ENCODE measurements around the gene FREM1.
"Not testable (repeated sequence)": the region's sequence is repeated elsewhere in the genome, so short reads cannot be mapped to it uniquely, and the experiment has no call there.

Gene FREM1

DNA sequence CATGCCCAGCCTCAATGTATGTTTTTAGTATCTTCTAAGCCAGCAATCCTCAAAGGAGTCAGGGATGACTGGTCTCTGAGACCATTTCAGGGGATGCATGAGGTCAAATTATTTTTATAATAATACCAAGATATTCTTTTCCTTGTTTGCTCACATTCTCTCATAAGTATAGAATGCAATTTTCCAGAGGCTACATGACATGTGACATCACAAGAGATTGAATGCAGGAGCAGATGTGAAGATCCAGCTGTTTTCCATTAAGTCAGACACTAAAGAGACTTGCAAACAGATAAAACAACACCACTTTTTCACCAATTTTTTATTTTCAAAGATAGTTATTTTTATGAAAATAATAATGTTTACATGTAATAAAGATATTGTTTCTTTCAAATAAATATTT is 22.0 kb upstream of the FREM1 start:
- ChIA-PET POLR2A (no interaction called here), CTCF (interaction anchor here (1.1 kb wide), 1 partner anchor 12 kb away, joined by 3 read pairs; no protein-coding TSS in a partner anchor)
- TF ChIP-seq, protein P1, sequence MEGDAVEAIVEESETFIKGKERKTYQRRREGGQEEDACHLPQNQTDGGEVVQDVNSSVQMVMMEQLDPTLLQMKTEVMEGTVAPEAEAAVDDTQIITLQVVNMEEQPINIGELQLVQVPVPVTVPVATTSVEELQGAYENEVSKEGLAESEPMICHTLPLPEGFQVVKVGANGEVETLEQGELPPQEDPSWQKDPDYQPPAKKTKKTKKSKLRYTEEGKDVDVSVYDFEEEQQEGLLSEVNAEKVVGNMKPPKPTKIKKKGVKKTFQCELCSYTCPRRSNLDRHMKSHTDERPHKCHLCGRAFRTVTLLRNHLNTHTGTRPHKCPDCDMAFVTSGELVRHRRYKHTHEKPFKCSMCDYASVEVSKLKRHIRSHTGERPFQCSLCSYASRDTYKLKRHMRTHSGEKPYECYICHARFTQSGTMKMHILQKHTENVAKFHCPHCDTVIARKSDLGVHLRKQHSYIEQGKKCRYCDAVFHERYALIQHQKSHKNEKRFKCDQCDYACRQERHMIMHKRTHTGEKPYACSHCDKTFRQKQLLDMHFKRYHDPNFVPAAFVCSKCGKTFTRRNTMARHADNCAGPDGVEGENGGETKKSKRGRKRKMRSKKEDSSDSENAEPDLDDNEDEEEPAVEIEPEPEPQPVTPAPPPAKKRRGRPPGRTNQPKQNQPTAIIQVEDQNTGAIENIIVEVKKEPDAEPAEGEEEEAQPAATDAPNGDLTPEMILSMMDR (IDR thresholded peaks at IDR 0.05; ENCODE audit: control extremely low read depth, extremely low read depth, low read depth, missing control alignments), result no peak
- no peak for DNase-seq (ENCODE audit: extremely low spot score)

DNA sequence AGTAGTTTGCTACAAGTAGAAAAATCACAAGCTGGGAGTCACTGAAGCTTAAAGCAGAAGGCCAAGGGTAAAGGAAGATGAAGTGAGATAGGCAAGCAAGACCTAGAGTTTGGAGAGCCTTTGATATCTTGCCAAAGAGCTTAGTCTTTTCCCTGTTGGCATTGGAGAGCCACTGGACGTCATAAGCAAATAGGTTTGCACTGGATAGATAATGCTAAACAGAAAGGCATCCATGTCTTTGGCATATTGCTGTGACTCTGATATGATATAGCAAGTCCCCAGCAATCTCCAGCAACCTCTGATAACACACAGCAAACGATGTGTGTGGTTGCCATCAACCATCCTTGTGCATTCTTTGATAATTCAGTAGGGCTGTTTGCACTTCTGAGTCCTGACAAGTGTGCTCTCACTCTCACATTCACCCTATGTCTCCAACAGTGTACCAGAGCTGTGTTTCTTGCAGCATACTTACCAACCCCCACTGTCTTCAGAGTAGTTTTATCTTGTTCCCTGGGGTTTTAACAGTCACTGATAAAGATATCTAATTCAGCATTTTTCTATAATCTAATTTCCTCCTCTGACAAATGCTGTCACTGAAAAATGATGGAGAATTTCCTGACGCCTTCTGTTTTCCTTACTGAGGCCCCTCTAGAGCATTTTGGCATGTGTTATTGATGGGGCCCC is 16.9 kb upstream of the FREM1 start:
- TF ChIP-seq, protein P1 (IDR thresholded peaks at IDR 0.05; ENCODE audit: control extremely low read depth, extremely low read depth, low read depth, missing control alignments), result no peak
- no peak for DNase-seq (ENCODE audit: extremely low spot score)
- ChIA-PET CTCF (no interaction called here), POLR2A (no interaction called here)

DNA sequence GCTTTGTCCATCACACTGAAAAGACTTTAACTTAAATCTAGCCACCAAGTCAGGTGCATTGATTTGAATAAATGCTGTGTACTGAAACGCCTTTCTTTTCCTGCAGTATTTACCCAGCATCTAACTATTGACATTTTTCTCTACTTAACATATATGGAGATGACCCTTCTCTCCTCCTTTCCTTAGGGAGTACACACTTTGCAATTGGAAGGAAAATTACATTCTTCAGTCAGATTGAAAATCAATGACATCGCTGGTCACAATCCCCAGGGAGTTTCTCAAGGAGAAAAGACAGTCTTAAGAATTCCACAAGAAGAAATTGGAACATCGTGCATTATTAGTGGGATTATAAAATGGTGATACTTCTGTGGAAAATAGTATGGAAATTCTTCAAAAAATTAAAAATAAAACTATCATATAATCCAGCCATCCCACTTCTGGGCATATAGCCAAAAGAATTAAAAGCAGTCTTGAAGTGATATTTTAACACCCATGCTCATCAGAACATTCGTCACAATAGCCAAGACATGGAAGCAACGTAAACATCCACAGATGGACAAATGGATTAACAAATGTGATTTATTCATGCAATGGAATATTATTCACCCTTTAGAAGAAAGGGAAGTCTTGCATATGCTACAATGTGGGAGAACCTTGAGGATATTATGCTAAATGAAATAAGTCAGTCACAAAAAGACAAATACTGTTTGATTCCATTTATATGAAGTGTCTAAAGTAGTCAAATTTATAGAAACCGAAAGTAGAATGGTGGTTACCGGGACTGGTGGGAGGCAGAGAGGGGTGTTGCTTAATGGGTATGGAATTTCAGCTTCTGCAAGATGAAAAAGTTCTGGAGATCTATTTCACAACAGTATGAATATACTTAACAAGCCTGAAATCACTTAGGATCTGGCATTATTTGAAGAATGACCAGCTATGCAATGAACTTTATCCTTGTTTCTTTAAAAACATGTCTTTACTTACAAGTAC is 14.3 kb upstream of the FREM1 start:
- TF ChIP-seq, protein P1 (IDR thresholded peaks at IDR 0.05; ENCODE audit: control extremely low read depth, extremely low read depth, low read depth, missing control alignments), result no peak
- POLR2A ChIA-PET, result no interaction called here
- no peak for DNase-seq (ENCODE audit: extremely low spot score)

DNA sequence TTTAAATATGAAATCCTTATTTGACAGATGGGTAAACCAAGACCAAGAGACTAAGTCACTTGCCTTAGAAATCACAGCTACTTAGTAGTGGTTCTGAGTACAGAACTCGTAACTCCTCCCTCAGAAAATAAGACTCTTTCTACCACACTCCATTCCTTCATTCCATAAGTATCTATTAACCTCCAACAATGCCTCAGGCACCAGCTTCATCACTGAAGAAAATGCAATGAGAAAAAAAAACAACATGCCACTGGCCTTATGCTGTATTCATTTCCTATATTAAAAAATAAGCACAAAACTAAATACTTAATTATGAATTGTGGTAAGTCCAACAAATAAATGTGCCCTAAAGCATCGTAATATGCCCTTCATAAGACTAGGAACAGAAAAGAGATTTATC is 13.5 kb upstream of the FREM1 start:
- DNase-seq (ENCODE audit: extremely low spot score), result no peak
- CTCF ChIA-PET, result no interaction called here
- TF ChIP-seq, protein P1 (IDR thresholded peaks at IDR 0.05; ENCODE audit: control extremely low read depth, extremely low read depth, low read depth, missing control alignments), result no peak
- POLR2A ChIA-PET, result no interaction called here

More for the DNA sequence above, 14.3 kb upstream of the FREM1 start:
- CTCF ChIA-PET, result no interaction called here

DNA sequence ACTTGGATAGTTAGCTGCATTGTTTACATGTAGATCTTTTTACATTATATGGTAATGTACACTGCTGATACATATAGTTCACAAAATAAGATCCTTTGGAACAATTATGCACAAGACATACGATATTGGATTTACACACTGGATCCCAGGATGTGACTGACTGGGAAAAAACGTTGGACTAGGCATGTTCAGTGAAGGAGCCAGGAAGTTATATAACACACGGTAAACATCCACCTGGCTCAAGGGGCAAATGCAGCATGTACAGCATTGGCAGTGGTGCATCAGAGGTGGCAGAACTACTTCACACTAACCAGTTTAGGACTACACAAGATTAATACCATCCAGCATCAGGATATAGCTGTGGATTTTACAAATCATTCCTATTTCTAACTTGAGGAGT is 10.6 kb upstream of the FREM1 start:
- DNase-seq (ENCODE audit: extremely low spot score); POLR2A ChIA-PET: not testable (repeated sequence)
- CTCF ChIA-PET, result interaction anchor here (1.1 to 1.7 kb wide), 2 partner anchors 11 to 12 kb away, joined by 3 read pairs; partner anchors contain the start of gene FREM1

DNA sequence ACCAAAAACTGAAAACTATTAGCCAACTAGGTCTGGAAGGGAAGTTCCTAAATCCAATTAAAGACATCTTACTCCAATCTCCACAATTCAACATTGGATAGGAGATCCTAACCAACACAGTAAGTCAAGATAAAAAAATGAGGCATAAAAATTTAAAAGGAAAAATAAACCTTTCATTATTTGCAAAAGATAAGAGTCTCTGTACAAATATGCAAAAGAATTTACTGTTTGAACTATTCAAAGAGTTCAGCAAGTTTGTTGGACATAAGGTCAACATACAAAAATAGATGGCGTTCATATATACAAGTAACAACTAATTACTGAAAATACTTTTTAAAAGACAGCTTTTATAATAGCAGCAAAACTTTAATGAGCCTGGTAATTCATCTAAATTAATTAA is 3.1 kb upstream of the FREM1 start:
- TF ChIP-seq, protein P1 (IDR thresholded peaks at IDR 0.05; ENCODE audit: control extremely low read depth, extremely low read depth, low read depth, missing control alignments), result no peak
- ChIA-PET CTCF (no interaction called here), POLR2A (no interaction called here)
- no peak for DNase-seq (ENCODE audit: extremely low spot score)

DNA sequence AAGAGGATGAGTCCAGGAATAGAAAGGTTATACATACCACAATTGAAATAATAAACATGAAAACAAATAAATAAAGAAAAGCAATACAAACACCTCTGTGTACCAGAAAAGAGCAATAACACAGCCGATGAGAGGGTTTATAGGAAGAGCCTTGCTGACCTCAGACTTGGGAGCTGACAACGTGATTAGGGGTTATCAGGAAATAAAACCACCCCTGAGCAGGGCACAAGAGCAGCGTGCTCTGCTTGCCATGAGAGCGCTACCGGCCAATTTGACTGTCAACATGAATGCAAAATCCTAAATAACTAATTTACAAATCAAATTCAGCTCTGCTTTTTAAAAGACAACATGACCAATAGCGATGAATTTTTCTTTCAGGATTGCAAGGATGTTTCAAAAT is 2.6 kb upstream of the FREM1 start:
- TF ChIP-seq, protein P1 (IDR thresholded peaks at IDR 0.05; ENCODE audit: control extremely low read depth, extremely low read depth, low read depth, missing control alignments), result no peak
- DNase-seq (ENCODE audit: extremely low spot score), result no peak
- CTCF ChIA-PET, result no interaction called here
- POLR2A ChIA-PET, result no interaction called here
